K562 (cell line): ENCODE results near the gene ARID3C. TPM values are rescaled to one million over a fixed set of nuclear protein-coding genes. Genes with fewer than 3 reads are reported as not detected.
A peak's percentile ranks its signal among the peaks of the same experiment; 100 is the strongest.

Experiments
- ATAC-seq: fragments of 200-7000 bp; cut with Tn5 transposase; 3 replicates; pipeline ENCODE4 v1.9.1; 2020; ENCODE audit warnings: moderate library complexity
- BruUV-seq: library from RNA; stranded (reverse); fragments of 400-500 nt; replicated peaks from 2 replicates; lab custom pipeline; 2021; lab: Mats Ljungman, UMichigan
- CTCF ChIA-PET: fragments of 300-600 bp; formaldehyde crosslinking; extraction: SDS; loops from one replicate; lab custom pipeline; 2021; ENCODE audit warnings: low intra/inter-chr PET ratio; lab: Yijun Ruan, JAX
- POLR2A ChIA-PET: fragments of 300-600, 350-650 bp; sonication (Branson Sonifier 250); formaldehyde crosslinking; extraction: SDS; loops from one replicate; lab custom pipeline; 2021; ENCODE audit warnings: antibody characterized with exemption, inconsistent platforms; lab: Yijun Ruan, JAX
- DNase-seq, 4 experiments: peaks; one replicate each; pipeline versions ENCODE4 v3.0.0 to v3.0.0-alpha.2; 2011 to 2018; ENCODE audit warnings: low spot score in 3 of 4, mixed read lengths in 3 of 4; ENCODE audit errors: extremely low read depth in 1 of 4
- FAIRE-seq: peaks from 2 replicates; lab custom pipeline; 2011; peaks lifted over from hg19 to GRCh38; lab: Jason Lieb, UNC
- H2AFZ ChIP-seq: 2 replicates; pipeline ENCODE4 v1.6.0; 2011; ENCODE audit warnings: low read depth, low read length, control low read depth, inconsistent platforms
- H3K27ac ChIP-seq: fragments of 200-600 bp; 3 replicates; pipeline ENCODE4 v1.8.0; 2011; ENCODE audit warnings: low read depth, mild to moderate bottlenecking, control low read depth, inconsistent platforms, low read length, moderate library complexity, mixed read lengths; ENCODE audit errors: extremely low read depth
- H3K27me3 ChIP-seq, 2 experiments: fragments of 300-600 bp in 1 of 2; 2 replicates in 1 of 2; 3 replicates in 1 of 2; pipeline versions ENCODE4 v1.6.0 to v1.8.0; 2011; ENCODE audit warnings: inconsistent platforms in 2 of 2, low read length in 2 of 2, mild to moderate bottlenecking in 1 of 2, mixed read lengths in 1 of 2, moderate library complexity in 1 of 2; ENCODE audit not compliant: control insufficient read depth in 2 of 2, insufficient read depth in 2 of 2
- H3K36me3 ChIP-seq: fragments of 300-600 bp; 3 replicates; pipeline ENCODE4 v1.8.0; 2011; ENCODE audit warnings: mild to moderate bottlenecking, low read length, inconsistent platforms; ENCODE audit not compliant: control insufficient read depth, insufficient read depth
- H3K4me1 ChIP-seq, 2 experiments: fragments of 200-600 bp in 1 of 2; replicated peaks in 1 of 2; 2 replicates in 1 of 2; 3 replicates in 1 of 2; pipeline versions ENCODE4 v1.5.1 to v1.8.0; 2011; ENCODE audit warnings: inconsistent platforms in 2 of 2, low read length in 2 of 2, mild to moderate bottlenecking in 1 of 2, mixed read lengths in 1 of 2, moderate library complexity in 1 of 2; ENCODE audit not compliant: control insufficient read depth in 2 of 2, insufficient read depth in 2 of 2
- H3K4me2 ChIP-seq: 2 replicates; pipeline ENCODE4 v1.6.1; 2011; ENCODE audit warnings: low read length, control low read depth, inconsistent platforms, mixed read lengths; ENCODE audit not compliant: insufficient read depth
- H3K4me3 ChIP-seq: fragments of 200-600 bp; sonication (generic), shearing (Covaris generic); 2 replicates; pipeline ENCODE4 v1.5.1; 2016; ENCODE audit warnings: control low read depth, inconsistent platforms
- H3K79me2 ChIP-seq: fragments of 200-600 bp; 3 replicates; pipeline ENCODE4 v1.8.0; 2011; ENCODE audit warnings: low read length, inconsistent platforms; ENCODE audit not compliant: control insufficient read depth, insufficient read depth
- H3K9ac ChIP-seq, 2 experiments: 2 replicates each; pipeline versions ENCODE4 v1.6.0 to v1.6.1; 2011; ENCODE audit warnings: low read depth in 2 of 2, low read length in 2 of 2, control low read depth in 1 of 2, inconsistent platforms in 1 of 2, mild to moderate bottlenecking in 1 of 2, mixed read lengths in 1 of 2; ENCODE audit not compliant: insufficient read depth in 1 of 2
- H3K9me1 ChIP-seq: one replicate; pipeline ENCODE4 v1.6.0; 2011; ENCODE audit warnings: inconsistent platforms, mild to moderate bottlenecking, low read length, moderate library complexity; ENCODE audit not compliant: control insufficient read depth, insufficient read depth
- H3K9me3 ChIP-seq: replicated peaks from 2 replicates; pipeline ENCODE4 v1.5.1; 2011; ENCODE audit warnings: low read depth, low read length, inconsistent platforms; ENCODE audit not compliant: control insufficient read depth, insufficient read depth
- H4K20me1 ChIP-seq: replicated peaks from 2 replicates; pipeline ENCODE4 v1.6.1; 2011; ENCODE audit warnings: low read length, inconsistent platforms, mixed read lengths; ENCODE audit not compliant: control insufficient read depth, insufficient read depth
- E2F6 ChIP-seq, 2 experiments: IDR thresholded peaks; 2 replicates each; pipeline ENCODE4 v1.6.1; 2011; ENCODE audit warnings: borderline replicate concordance in 1 of 2, control low read depth in 1 of 2, low read depth in 1 of 2, low read length in 1 of 2, mild to moderate bottlenecking in 1 of 2, mixed read lengths in 1 of 2, moderate library complexity in 1 of 2; ENCODE audit not compliant: insufficient read depth in 1 of 2, insufficient read length in 1 of 2, poor library complexity in 1 of 2, severe bottlenecking in 1 of 2; ENCODE audit errors: extremely low read depth in 1 of 2
- TAF15 ChIP-seq: fragments of 200-400 bp; formaldehyde crosslinking; IDR thresholded peaks from 2 replicates; pipeline ENCODE4 v1.6.1; 2017; ENCODE audit warnings: mild to moderate bottlenecking, low read depth, low read length, moderate library complexity
- WGBS: fragments of 100-300 bp; shearing (Covaris generic); methylation state at CpG from one replicate; pipeline ENCODE4 v1.1.6; 2016; ENCODE audit warnings: low coverage, mixed read lengths; ENCODE audit not compliant: insufficient coverage; ENCODE audit errors: missing lambda C conversion rate; 5-methylcytosine and 5-hydroxymethylcytosine counted together
- in situ Hi-C: fragments of 300-500 bp; cut with MboI; formaldehyde crosslinking; loops from 4 replicates; pipeline ENCODE4 v1.15.0; 2018; ENCODE audit warnings: inconsistent platforms, mixed read lengths
- intact Hi-C: fragments of 100-400 bp; cut with micrococcal nuclease; formaldehyde crosslinking; loops from 2 replicates; pipeline ENCODE4 v1.14.2; 2022
- polyA plus RNA-seq, 8 experiments: library from polyadenylated mRNA; depleted of rRNA in 4 of 8; stranded (reverse) in 5 of 8; unstranded in 3 of 8; fragments of >200 nt; fragmentation: Nextera tagmentation in 2 of 8; fragmentation: Illumina TruSeq in 1 of 8; extraction: Ambion mirVana in 2 of 8; extraction: Trizol in 1 of 8; gene quantifications; 2 replicates each; pipeline versions ENCODE4 v1.2.1 to v1.2.3, GENCODE V29; 2011 to 2014; ENCODE audit warnings: inconsistent platforms in 1 of 8, missing spikeins in 1 of 8
- total RNA-seq, 7 experiments: library from RNA; depleted of rRNA in 6 of 7; stranded (reverse); fragments of >200 nt in 6 of 7; fragmentation: Illumina TruSeq in 2 of 7; extraction: Trizol in 2 of 7; gene quantifications; 2 replicates each; pipeline versions ENCODE4 v1.2.1 to v1.2.3, GENCODE V29; 2011 to 2021; ENCODE audit warnings: low replicate concordance in 1 of 7

The ARID3C gene
- total and polyA plus RNA-seq, 9 of the 15 experiments (the other 6 are each of a cell fraction or from before 2014, with no cell fraction given), result not detected

GRCh38 chr9:34588671-34589635, 39.9 kb downstream of the ARID3C start:
- H3K27me3 ChIP-seq, result peaks cover 10 to 64% of the 10 kb centered on the region in 2 experiments
- no peak overlapping the region for H3K4me3 ChIP-seq
- no peak overlapping the region for H3K4me2 ChIP-seq
- peaks cover 18% of the 10 kb centered on the region for H4K20me1 ChIP-seq
- peaks cover 0 to 34% of the 10 kb centered on the region in 2 experiments; a peak in 2 of 5 replicates for H3K4me1 ChIP-seq
- no peaks in the 10 kb centered on the region for H3K36me3 ChIP-seq
- FAIRE-seq, result no peak
- DNase-seq, result no peak
- intact Hi-C loops, result no loop called here
- no peak for ATAC-seq
- in situ Hi-C loops, result no loop called here
- TF ChIP-seq TAF15, result no peak
- peak in 1 of 2 experiments; percentile 18 for TF ChIP-seq E2F6 (IDR thresholded peaks at IDR 0.05; ENCODE audit: borderline replicate concordance in 1 of 2, extremely low read depth in 1 of 2, insufficient read depth in 1 of 2, insufficient read length in 1 of 2, low read depth in 1 of 2, low read length in 1 of 2, poor library complexity in 1 of 2, severe bottlenecking in 1 of 2)
- 24% methylated on average over 29 of the region's 86 CpGs for WGBS
- H3K9me1 ChIP-seq, result no peaks in the 10 kb centered on the region
- ChIA-PET POLR2A (no interaction called here), CTCF (no interaction called here)
- no peaks in the 10 kb centered on the region for H3K79me2 ChIP-seq
- H3K9ac ChIP-seq, result no peak overlapping the region
- no TSS peak for BruUV-seq
- no peak overlapping the region for H3K27ac ChIP-seq
- no peaks in the 10 kb centered on the region for H3K9me3 ChIP-seq
- H2AFZ ChIP-seq, result no peak overlapping the region
